ENCODE data around the gene SDHB.

SDHB gene

DNA sequence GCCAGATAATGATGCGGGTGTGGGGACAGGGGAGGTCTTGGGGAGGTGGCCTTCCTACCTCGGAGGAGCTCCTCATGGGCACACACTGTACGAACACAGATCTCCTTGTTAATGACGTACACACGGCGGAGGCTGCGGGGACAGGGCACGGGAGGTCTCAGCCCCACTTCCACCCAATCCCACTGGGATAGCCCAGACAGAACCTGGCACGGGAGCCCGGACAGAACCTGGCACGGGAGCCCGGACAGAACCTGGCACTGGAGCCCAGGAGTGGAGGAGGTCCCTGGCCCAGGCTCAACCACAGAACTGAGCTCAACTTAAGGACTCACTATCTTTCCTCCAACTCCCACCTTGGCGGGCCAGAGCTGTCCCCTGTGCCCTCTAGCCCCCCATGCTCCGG lies 78.6 kb downstream of the SDHB start:
- H2AFZ ChIP-seq (ENCODE audit: low read depth, low read length, severe bottlenecking), result no peak overlapping the region
- no peak for TF ChIP-seq EZH2phosphoT487 (conservative IDR thresholded peaks at IDR 0.05; ENCODE audit: low read length)
- TF ChIP-seq, protein P1, sequence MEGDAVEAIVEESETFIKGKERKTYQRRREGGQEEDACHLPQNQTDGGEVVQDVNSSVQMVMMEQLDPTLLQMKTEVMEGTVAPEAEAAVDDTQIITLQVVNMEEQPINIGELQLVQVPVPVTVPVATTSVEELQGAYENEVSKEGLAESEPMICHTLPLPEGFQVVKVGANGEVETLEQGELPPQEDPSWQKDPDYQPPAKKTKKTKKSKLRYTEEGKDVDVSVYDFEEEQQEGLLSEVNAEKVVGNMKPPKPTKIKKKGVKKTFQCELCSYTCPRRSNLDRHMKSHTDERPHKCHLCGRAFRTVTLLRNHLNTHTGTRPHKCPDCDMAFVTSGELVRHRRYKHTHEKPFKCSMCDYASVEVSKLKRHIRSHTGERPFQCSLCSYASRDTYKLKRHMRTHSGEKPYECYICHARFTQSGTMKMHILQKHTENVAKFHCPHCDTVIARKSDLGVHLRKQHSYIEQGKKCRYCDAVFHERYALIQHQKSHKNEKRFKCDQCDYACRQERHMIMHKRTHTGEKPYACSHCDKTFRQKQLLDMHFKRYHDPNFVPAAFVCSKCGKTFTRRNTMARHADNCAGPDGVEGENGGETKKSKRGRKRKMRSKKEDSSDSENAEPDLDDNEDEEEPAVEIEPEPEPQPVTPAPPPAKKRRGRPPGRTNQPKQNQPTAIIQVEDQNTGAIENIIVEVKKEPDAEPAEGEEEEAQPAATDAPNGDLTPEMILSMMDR (IDR thresholded peaks at IDR 0.05; ENCODE audit: insufficient read depth, low read length, poor library complexity, severe bottlenecking), result no peak
- no peaks in the 10 kb centered on the region for H3K79me2 ChIP-seq (ENCODE audit: insufficient read depth, low read length)
- H3K27me3 ChIP-seq (ENCODE audit: low read length), result no peaks in the 10 kb centered on the region
- H3K27ac ChIP-seq (ENCODE audit: low read depth, low read length), result no peak overlapping the region
- H3K9me3 ChIP-seq (ENCODE audit: insufficient read depth, low read length), result no peaks in the 10 kb centered on the region
- no peak overlapping the region for H3K4me3 ChIP-seq (ENCODE audit: insufficient read depth, low read length, poor library complexity, severe bottlenecking)
- no peaks in the 10 kb centered on the region for H3K36me3 ChIP-seq (ENCODE audit: low read length)
- H3K4me2 ChIP-seq (ENCODE audit: low read depth, low read length, poor library complexity, severe bottlenecking), result no peak overlapping the region
- H3K9ac ChIP-seq (ENCODE audit: low read length), result no peak overlapping the region
- no peaks in the 10 kb centered on the region for H4K20me1 ChIP-seq (ENCODE audit: low read depth, low read length)
- no peaks in the 10 kb centered on the region for H3K9me2 ChIP-seq (replicated peaks; ENCODE audit: insufficient read depth, low read length)
- no peaks in the 10 kb centered on the region for H3F3A ChIP-seq (ENCODE audit: insufficient read depth)

DNA sequence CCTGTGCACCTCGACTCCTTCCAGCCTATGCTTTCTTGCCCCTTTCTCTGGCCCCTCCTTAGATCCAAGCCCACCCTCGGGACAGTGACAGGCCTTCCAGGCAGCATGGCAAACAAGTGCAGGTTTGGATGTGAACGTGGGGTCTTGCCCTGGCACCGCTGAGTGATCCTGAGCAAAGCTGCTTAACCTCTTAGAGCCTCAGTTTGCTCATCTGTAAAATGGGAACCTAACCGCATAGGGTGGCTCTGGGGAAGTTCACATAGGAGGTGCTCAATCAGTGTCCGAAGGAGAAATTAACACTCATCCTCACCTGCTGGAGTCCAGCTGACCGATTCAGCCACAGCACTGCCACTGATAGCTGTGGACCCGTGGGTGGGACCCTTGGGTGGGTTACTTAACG lies 80.6 kb downstream of the SDHB start:
- H3K9me3 ChIP-seq (ENCODE audit: insufficient read depth, low read length), result no peaks in the 10 kb centered on the region
- H3K4me3 ChIP-seq (ENCODE audit: insufficient read depth, low read length, poor library complexity, severe bottlenecking), result no peak overlapping the region
- H3K27ac ChIP-seq (ENCODE audit: low read depth, low read length), result no peak overlapping the region
- no peaks in the 10 kb centered on the region for H3K36me3 ChIP-seq (ENCODE audit: low read length)
- H3K9me2 ChIP-seq (replicated peaks; ENCODE audit: insufficient read depth, low read length), result no peaks in the 10 kb centered on the region
- H3F3A ChIP-seq (ENCODE audit: insufficient read depth), result no peaks in the 10 kb centered on the region
- no peak overlapping the region for H2AFZ ChIP-seq (ENCODE audit: low read depth, low read length, severe bottlenecking)
- H4K20me1 ChIP-seq (ENCODE audit: low read depth, low read length), result no peaks in the 10 kb centered on the region
- no peak overlapping the region for H3K4me2 ChIP-seq (ENCODE audit: low read depth, low read length, poor library complexity, severe bottlenecking)
- H3K27me3 ChIP-seq (ENCODE audit: low read length), result no peaks in the 10 kb centered on the region
- TF ChIP-seq, protein P1 (IDR thresholded peaks at IDR 0.05; ENCODE audit: insufficient read depth, low read length, poor library complexity, severe bottlenecking), result no peak
- TF ChIP-seq EZH2phosphoT487 (conservative IDR thresholded peaks at IDR 0.05; ENCODE audit: low read length), result no peak
- no peak overlapping the region for H3K9ac ChIP-seq (ENCODE audit: low read length)
- no peaks in the 10 kb centered on the region for H3K79me2 ChIP-seq (ENCODE audit: insufficient read depth, low read length)

- Histone ChIP-seq H3K36me3 (ENCODE audit: low read length) (no peaks in the 10 kb centered on the region), H3K9me2 (replicated peaks; ENCODE audit: insufficient read depth, low read length) (no peaks in the 10 kb centered on the region), H3K27me3 (ENCODE audit: low read length) (no peaks in the 10 kb centered on the region), H3K27ac (ENCODE audit: low read depth, low read length) (no peak overlapping the region), H3K4me2 (ENCODE audit: low read depth, low read length, poor library complexity, severe bottlenecking) (no peak overlapping the region), H4K20me1 (ENCODE audit: low read depth, low read length) (no peaks in the 10 kb centered on the region), H3K9ac (ENCODE audit: low read length) (no peak overlapping the region), H3K4me3 (ENCODE audit: insufficient read depth, low read length, poor library complexity, severe bottlenecking) (no peak overlapping the region), H3F3A (ENCODE audit: insufficient read depth) (no peaks in the 10 kb centered on the region), H2AFZ (ENCODE audit: low read depth, low read length, severe bottlenecking) (no peak overlapping the region), H3K79me2 (ENCODE audit: insufficient read depth, low read length) (no peaks in the 10 kb centered on the region), H3K9me3 (ENCODE audit: insufficient read depth, low read length) (no peaks in the 10 kb centered on the region)
- TF ChIP-seq, protein P1 (IDR thresholded peaks at IDR 0.05; ENCODE audit: insufficient read depth, low read length, poor library complexity, severe bottlenecking), result no peak
- TF ChIP-seq EZH2phosphoT487 (conservative IDR thresholded peaks at IDR 0.05; ENCODE audit: low read length), result no peak
These were observed 81.5 kb downstream of the SDHB start for GRCh38 chr1:16972189-16972895.
